ENCODE results near the gene SNX22.

SNX22 gene

DNA sequence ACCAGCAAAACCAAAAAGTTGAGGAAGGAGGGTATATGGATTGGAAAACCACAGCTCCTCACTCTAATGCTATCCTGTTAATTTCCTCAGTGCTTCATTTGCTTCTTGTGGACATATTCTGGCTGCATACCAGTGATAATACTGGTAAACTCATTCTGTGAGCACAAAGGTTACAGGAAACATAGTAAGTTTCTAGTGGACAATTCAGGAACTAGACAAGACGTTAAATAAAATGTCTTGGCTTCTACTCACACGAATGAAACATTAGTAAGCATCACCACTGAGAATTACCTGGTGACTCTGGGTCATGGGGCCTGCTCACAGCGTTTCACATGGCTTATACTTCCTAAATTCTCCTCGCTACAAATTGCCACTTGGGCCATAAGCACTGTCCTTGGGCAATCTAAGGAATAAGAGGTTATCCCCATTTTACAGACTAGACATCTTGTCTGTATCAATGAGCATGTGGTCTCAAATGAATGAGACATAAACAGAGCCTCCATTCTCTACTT is 31.4 kb downstream of the SNX22 start:
- TF ChIP-seq, protein P1, sequence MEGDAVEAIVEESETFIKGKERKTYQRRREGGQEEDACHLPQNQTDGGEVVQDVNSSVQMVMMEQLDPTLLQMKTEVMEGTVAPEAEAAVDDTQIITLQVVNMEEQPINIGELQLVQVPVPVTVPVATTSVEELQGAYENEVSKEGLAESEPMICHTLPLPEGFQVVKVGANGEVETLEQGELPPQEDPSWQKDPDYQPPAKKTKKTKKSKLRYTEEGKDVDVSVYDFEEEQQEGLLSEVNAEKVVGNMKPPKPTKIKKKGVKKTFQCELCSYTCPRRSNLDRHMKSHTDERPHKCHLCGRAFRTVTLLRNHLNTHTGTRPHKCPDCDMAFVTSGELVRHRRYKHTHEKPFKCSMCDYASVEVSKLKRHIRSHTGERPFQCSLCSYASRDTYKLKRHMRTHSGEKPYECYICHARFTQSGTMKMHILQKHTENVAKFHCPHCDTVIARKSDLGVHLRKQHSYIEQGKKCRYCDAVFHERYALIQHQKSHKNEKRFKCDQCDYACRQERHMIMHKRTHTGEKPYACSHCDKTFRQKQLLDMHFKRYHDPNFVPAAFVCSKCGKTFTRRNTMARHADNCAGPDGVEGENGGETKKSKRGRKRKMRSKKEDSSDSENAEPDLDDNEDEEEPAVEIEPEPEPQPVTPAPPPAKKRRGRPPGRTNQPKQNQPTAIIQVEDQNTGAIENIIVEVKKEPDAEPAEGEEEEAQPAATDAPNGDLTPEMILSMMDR (IDR thresholded peaks at IDR 0.05; ENCODE audit: unreplicated experiment in 3 of 3), result no peak
- Mint-ChIP-seq H3K27me3 (ENCODE audit: low read depth) (peaks cover 3% of the 10 kb centered on the region), H3K4me3 (no peak overlapping the region), H3K27ac (no peak overlapping the region), H3K36me3 (ENCODE audit: low read depth) (peaks cover 25% of the 10 kb centered on the region), H3K9me3 (no peaks in the 10 kb centered on the region), H3K4me1 (no peaks in the 10 kb centered on the region)

DNA sequence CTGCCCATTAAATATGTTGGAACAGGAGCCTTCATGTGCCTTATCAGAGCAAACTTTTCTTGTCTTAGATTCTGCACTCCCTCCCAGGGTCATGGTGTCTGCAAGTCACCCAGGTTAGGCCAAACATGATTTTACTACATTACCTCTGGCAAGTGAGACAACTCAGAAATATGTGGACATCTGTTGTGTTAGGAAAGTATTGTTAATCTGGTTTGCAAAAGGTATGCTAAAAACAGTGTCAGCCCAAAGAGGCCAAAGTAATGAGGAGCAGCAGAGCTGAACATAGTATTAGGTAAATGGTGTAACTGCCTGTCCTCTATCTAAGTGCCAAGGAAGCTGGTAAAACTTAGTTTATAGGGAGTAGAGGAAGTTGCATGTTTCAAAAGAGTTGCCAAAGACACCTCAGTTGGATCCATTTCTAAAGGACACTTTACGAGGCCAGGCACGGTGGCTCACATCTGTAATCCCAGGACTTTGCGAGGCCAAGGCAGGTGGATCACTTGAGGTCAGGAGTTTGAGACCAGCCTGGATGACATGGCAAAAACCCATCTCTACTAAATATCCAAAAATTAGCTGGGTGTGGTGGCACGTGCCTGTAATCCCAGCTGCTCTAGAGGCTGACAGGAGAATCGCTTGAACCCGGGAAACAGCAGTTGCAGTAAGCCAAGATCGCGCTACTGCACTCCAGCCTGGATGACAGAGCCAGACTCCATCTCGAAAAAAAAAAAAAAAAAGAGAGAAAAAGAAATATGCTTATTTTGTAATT is 33.8 kb downstream of the SNX22 start:
- H3K27me3 Mint-ChIP-seq (ENCODE audit: low read depth), result no peaks in the 10 kb centered on the region
- peaks cover 6% of the 10 kb centered on the region for H3K4me1 Mint-ChIP-seq
- TF ChIP-seq, protein P1 (IDR thresholded peaks at IDR 0.05; ENCODE audit: unreplicated experiment in 3 of 3), result no peak
- peaks cover 29% of the 10 kb centered on the region for H3K36me3 Mint-ChIP-seq (ENCODE audit: low read depth)
- H3K4me3 Mint-ChIP-seq, result no peak overlapping the region
- no peak overlapping the region for H3K27ac Mint-ChIP-seq
- no peaks in the 10 kb centered on the region for H3K9me3 Mint-ChIP-seq

DNA sequence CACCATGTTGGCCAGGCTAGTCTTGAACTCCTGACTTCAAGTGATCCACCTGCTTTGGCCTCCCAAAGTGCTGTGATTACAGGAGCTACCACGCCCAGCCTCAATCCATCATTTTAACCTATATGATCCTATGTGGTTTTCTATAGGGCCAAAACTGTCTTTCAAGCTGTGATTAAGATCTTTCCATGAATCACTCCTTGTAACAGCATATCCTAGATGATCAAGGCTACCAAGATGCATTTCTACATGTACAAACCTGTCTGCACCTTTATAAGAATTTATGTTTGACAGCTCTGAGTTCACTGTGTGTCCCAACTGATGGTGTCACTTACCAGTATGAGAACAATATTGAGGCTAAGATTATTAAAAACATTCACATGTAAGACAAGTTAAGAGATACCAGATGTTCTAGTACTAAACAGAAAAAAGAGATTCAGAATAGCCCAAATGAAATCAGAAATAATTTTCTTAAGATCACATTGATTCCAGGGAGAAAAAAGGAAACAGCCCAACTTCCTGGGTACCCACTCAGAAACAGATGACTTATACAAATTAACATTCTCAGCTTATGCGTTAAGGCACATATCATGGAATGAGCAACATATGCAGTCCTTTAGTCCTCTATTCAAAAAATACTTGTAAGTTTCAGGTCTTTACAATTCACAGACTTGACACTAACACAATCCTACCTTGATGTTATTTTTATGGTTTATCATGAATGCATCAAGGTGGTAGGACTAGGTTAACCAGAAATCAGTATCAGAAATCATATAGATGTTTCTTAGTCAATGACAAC is 36.1 kb downstream of the SNX22 start:
- H3K4me1 Mint-ChIP-seq, result peaks cover 6% of the 10 kb centered on the region

DNA sequence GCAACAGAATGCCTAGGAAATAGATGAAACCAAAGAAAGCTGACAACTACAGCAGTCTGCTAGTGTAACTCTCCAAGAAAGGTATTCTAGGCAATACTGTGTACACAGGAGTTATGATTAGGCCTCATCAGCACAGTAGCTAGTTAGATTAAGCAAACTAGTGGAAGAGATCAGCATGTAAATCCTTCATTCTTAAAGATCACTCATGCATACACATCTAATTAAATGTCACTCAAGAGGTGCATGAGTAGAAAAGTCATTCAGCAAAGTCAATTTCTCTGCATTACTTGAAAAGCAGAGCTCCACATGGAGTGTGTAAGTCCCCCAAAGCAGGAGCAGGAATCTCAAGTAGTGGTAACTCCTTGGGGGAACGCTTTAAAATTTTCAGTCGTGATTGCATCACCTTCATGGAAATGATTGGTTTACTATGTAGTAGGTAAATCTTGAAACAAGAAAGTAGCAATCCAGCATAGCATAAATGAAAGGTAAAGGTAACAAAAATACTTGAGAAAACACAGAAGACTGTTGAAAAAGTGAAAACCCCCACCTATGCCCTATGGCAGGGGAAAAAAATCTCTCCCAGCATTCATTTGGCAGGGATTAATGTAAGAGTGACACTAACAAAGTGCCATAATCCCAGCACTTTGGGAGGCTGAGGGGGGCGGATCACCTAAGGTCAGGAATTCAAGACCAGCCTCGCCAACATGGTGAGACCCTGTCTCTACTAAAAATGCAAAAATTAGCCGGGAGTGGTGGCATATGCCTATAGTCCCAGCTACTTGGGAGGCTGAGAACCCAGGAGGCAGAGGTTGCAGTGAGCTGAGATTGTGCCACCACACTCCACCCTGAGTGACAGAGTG is 40.7 kb downstream of the SNX22 start:
- H3K4me1 Mint-ChIP-seq, result peaks cover 6% of the 10 kb centered on the region
- H3K27me3 Mint-ChIP-seq (ENCODE audit: low read depth), result peaks cover 4% of the 10 kb centered on the region
- TF ChIP-seq, protein P1 (IDR thresholded peaks at IDR 0.05; ENCODE audit: unreplicated experiment in 3 of 3), result no peak
- H3K27ac Mint-ChIP-seq, result peak overlapping the region in 1 of 3 experiments; percentile 75
- H3K4me3 Mint-ChIP-seq, result no peak overlapping the region
- H3K9me3 Mint-ChIP-seq, result no peaks in the 10 kb centered on the region
- H3K36me3 Mint-ChIP-seq (ENCODE audit: low read depth), result peaks cover 44% of the 10 kb centered on the region

More for the DNA sequence above, 36.1 kb downstream of the SNX22 start:
- Mint-ChIP-seq H3K36me3 (ENCODE audit: low read depth) (peaks cover 30% of the 10 kb centered on the region), H3K27me3 (ENCODE audit: low read depth) (peaks cover 4% of the 10 kb centered on the region), H3K9me3 (no peaks in the 10 kb centered on the region), H3K27ac (peak overlapping the region in 1 of 3 experiments; percentile 73), H3K4me3 (no peak overlapping the region)
- TF ChIP-seq, protein P1 (IDR thresholded peaks at IDR 0.05; ENCODE audit: unreplicated experiment in 3 of 3), result no peak

DNA sequence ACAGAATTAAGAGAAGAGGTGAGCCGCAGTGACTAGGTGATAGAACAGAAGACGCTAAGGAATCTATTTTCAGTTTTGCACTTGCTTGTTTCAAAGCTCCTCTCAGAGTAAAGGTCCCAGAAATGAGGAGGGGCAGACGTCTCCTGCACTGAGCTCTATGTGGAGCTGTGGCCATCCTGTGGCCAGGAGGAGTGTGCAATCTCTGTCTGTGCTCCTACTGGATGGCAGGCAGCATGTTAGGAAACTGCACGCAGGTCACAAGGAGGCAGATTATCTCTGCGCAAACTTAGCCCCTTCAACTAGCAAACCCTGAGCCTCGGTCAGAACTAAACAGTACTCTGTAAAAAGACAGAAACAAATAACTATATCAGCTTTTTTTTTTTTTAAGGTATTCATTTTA is 42.4 kb downstream of the SNX22 start:
- H3K27me3 Mint-ChIP-seq (ENCODE audit: low read depth), result peaks cover 4% of the 10 kb centered on the region
- H3K36me3 Mint-ChIP-seq (ENCODE audit: low read depth), result peaks cover 40% of the 10 kb centered on the region
- H3K4me1 Mint-ChIP-seq, result peaks cover 6% of the 10 kb centered on the region
- no peaks in the 10 kb centered on the region for H3K9me3 Mint-ChIP-seq
- TF ChIP-seq, protein P1 (IDR thresholded peaks at IDR 0.05; ENCODE audit: unreplicated experiment in 3 of 3), result no peak
- no peak overlapping the region for H3K27ac Mint-ChIP-seq
- no peak overlapping the region for H3K4me3 Mint-ChIP-seq

Data from nephron (organoid).